ENCODE measurements around the gene RFX1.

- no peak for TF ChIP-seq NR3C1 (CRISPR knock-in tag; conservative IDR thresholded peaks at IDR 0.05; ENCODE audit: low read depth)
- no peak for TF ChIP-seq CTCF (IDR thresholded peaks at IDR 0.05)
- TF ChIP-seq ATF2 (CRISPR knock-in tag; IDR thresholded peaks at IDR 0.05; ENCODE audit: borderline replicate concordance, low read depth), result no peak
- no peak for TF ChIP-seq FOXK1 (CRISPR knock-in tag; IDR thresholded peaks at IDR 0.05)
- no peak for TF ChIP-seq AFF4 (CRISPR knock-in tag; IDR thresholded peaks at IDR 0.05; ENCODE audit: borderline replicate concordance)
- no peak for TF ChIP-seq SMAD3 (CRISPR knock-in tag; IDR thresholded peaks at IDR 0.05; ENCODE audit: borderline replicate concordance)
- TF ChIP-seq ETV6 (CRISPR knock-in tag; IDR thresholded peaks at IDR 0.05), result no peak
- no peak for TF ChIP-seq ESRRA (CRISPR knock-in tag; IDR thresholded peaks at IDR 0.05; ENCODE audit: borderline replicate concordance)
- no peak for TF ChIP-seq ZNF416 (CRISPR knock-in tag; IDR thresholded peaks at IDR 0.05)
- TF ChIP-seq TP53 (CRISPR knock-in tag; IDR thresholded peaks at IDR 0.05), result no peak
- TF ChIP-seq ZNF281 (CRISPR knock-in tag; IDR thresholded peaks at IDR 0.05), result no peak
- TF ChIP-seq STAT6 (CRISPR knock-in tag; conservative IDR thresholded peaks at IDR 0.05; ENCODE audit: low read depth), result no peak
- TF ChIP-seq NFYB (CRISPR knock-in tag; conservative IDR thresholded peaks at IDR 0.05; ENCODE audit: low read depth), result peak; percentile 55
- no peak for TF ChIP-seq ZNF512 (CRISPR knock-in tag; IDR thresholded peaks at IDR 0.05; ENCODE audit: borderline replicate concordance)
Observed at GRCh38 chr19:13920940-13921747, 85.0 kb downstream of the RFX1 start.
